HepG2 (cell line): ENCODE results near the gene NDUFB6. TPM values are rescaled to one million over a fixed set of nuclear protein-coding genes. Genes with fewer than 3 reads are reported as not detected.

Experiments
- ADNP ChIP-seq: sonication (generic); formaldehyde crosslinking; IDR thresholded peaks from 2 replicates; pipeline ENCODE4 v1.4.0; 2020; ENCODE audit warnings: missing genetic modification reagents
- AKAP8 ChIP-seq: sonication (generic); formaldehyde crosslinking; IDR thresholded peaks from 2 replicates; pipeline ENCODE4 v1.5.1; 2020; ENCODE audit warnings: mild to moderate bottlenecking, missing genetic modification reagents
- FOXJ3 ChIP-seq: sonication (generic); formaldehyde crosslinking; IDR thresholded peaks from 2 replicates; pipeline ENCODE4 v1.4.0; 2020; ENCODE audit warnings: missing genetic modification reagents, mild to moderate bottlenecking, borderline replicate concordance
- HDAC1 ChIP-seq: sonication (generic); formaldehyde crosslinking; IDR thresholded peaks from 2 replicates; pipeline ENCODE4 v1.5.1; 2020; ENCODE audit warnings: mild to moderate bottlenecking, missing genetic modification reagents
- HNF4A ChIP-seq: sonication (generic); formaldehyde crosslinking; IDR thresholded peaks from 2 replicates; pipeline ENCODE4 v1.4.0; 2020; ENCODE audit warnings: missing genetic modification reagents
- HNRNPH1 ChIP-seq: fragments of 200-400 bp; formaldehyde crosslinking; optimal IDR thresholded peaks from 2 replicates; pipeline ENCODE3; 2017; ENCODE audit warnings: mild to moderate bottlenecking, low read depth, low read length
- HNRNPK ChIP-seq: fragments of 200-400 bp; formaldehyde crosslinking; IDR thresholded peaks from 2 replicates; pipeline ENCODE4 v1.6.1; 2018; ENCODE audit warnings: low read length, low read depth, moderate library complexity, mild to moderate bottlenecking; ENCODE audit not compliant: poor library complexity, severe bottlenecking
- KLF15 ChIP-seq: sonication (generic); formaldehyde crosslinking; IDR thresholded peaks from 2 replicates; pipeline ENCODE4 v1.8.1; 2023; ENCODE audit warnings: borderline replicate concordance, mild to moderate bottlenecking, inconsistent platforms, missing genetic modification reagents, mixed read lengths
- MZF1 ChIP-seq: sonication (generic); formaldehyde crosslinking; IDR thresholded peaks from 2 replicates; pipeline ENCODE4 v1.8.1; 2023; ENCODE audit warnings: mild to moderate bottlenecking, missing genetic modification reagents, borderline replicate concordance
- PCBP1 ChIP-seq: fragments of 200-400 bp; formaldehyde crosslinking; IDR thresholded peaks from 2 replicates; pipeline ENCODE4 v1.6.1; 2017; ENCODE audit warnings: mild to moderate bottlenecking, low read depth, low read length, borderline replicate concordance
- RAD21 ChIP-seq: fragments of 450-650 bp; formaldehyde crosslinking; IDR thresholded peaks from 2 replicates; pipeline ENCODE4 v1.5.0; 2020; ENCODE audit warnings: mild to moderate bottlenecking
- SALL1 ChIP-seq: sonication (generic); formaldehyde crosslinking; IDR thresholded peaks from 2 replicates; pipeline ENCODE4 v1.8.0; 2022; ENCODE audit warnings: mild to moderate bottlenecking, missing genetic modification reagents
- SIX1 ChIP-seq: sonication (generic); formaldehyde crosslinking; IDR thresholded peaks from 2 replicates; pipeline ENCODE4 v1.4.0; 2020; ENCODE audit warnings: missing genetic modification reagents, borderline replicate concordance
- SNRNP70 ChIP-seq: fragments of 200-400 bp; formaldehyde crosslinking; IDR thresholded peaks from 2 replicates; pipeline ENCODE4 v1.6.1; 2017; ENCODE audit warnings: mild to moderate bottlenecking, low read depth, low read length, moderate library complexity
- SOX13 ChIP-seq, 3 experiments: fragments of 450-650 bp in 1 of 3; sonication (generic) in 1 of 3; formaldehyde crosslinking in 1 of 3; IDR thresholded peaks in 2 of 3; conservative IDR thresholded peaks in 1 of 3; 2 replicates each; pipeline versions ENCODE4 v1.5.0 to v1.6.1; 2016 to 2020; ENCODE audit warnings: antibody characterized with exemption in 1 of 3, mild to moderate bottlenecking in 1 of 3, missing compliant biosample characterization in 1 of 3, missing genetic modification reagents in 1 of 3, moderate library complexity in 1 of 3
- SP2 ChIP-seq: sonication (generic); formaldehyde crosslinking; IDR thresholded peaks from 2 replicates; pipeline ENCODE4 v1.5.1; 2020; ENCODE audit warnings: mild to moderate bottlenecking, missing genetic modification reagents
- SRF ChIP-seq: IDR thresholded peaks from 2 replicates; pipeline ENCODE4 v1.6.1; 2011; ENCODE audit warnings: mild to moderate bottlenecking, low read depth, low read length, moderate library complexity
- SUZ12 ChIP-seq: fragments of 150-350 bp; IDR thresholded peaks from 2 replicates; pipeline ENCODE4 v1.6.1; 2014; ENCODE audit warnings: low read depth, low read length
- TEAD2 ChIP-seq: sonication (generic); formaldehyde crosslinking; IDR thresholded peaks from 2 replicates; pipeline ENCODE4 v1.9.0; 2021; ENCODE audit warnings: missing genetic modification reagents
- U2AF1 ChIP-seq: fragments of 200-400 bp; formaldehyde crosslinking; optimal IDR thresholded peaks from 2 replicates; pipeline ENCODE3; 2017; ENCODE audit warnings: mild to moderate bottlenecking, low read depth, low read length
- ZMYM2 ChIP-seq: sonication (generic); formaldehyde crosslinking; IDR thresholded peaks from 2 replicates; pipeline ENCODE4 v1.8.0; 2022; ENCODE audit warnings: mild to moderate bottlenecking, missing genetic modification reagents
- ZNF180 ChIP-seq: sonication (generic); formaldehyde crosslinking; IDR thresholded peaks from 2 replicates; pipeline ENCODE4 v1.4.0; 2020; ENCODE audit warnings: low read depth, missing genetic modification reagents, borderline replicate concordance
- ZNF577 ChIP-seq: sonication (generic); formaldehyde crosslinking; IDR thresholded peaks from 2 replicates; pipeline ENCODE4 v1.4.0; 2020; ENCODE audit warnings: mild to moderate bottlenecking, low read depth, missing genetic modification reagents, borderline replicate concordance
- ZNF589 ChIP-seq: sonication (generic); formaldehyde crosslinking; conservative IDR thresholded peaks from 2 replicates; pipeline ENCODE4 v1.8.0; 2022; ENCODE audit warnings: mild to moderate bottlenecking, moderate library complexity, missing genetic modification reagents
- ZNF652 ChIP-seq: IDR thresholded peaks from 2 replicates; pipeline ENCODE4 v1.6.1; 2016; ENCODE audit warnings: low read depth, borderline replicate concordance
- ZNF75D ChIP-seq: sonication (generic); formaldehyde crosslinking; IDR thresholded peaks from 2 replicates; pipeline ENCODE4 v1.8.1; 2023; ENCODE audit warnings: missing genetic modification reagents, mild to moderate bottlenecking, borderline replicate concordance
- ZNF841 ChIP-seq: sonication (generic); formaldehyde crosslinking; IDR thresholded peaks from 2 replicates; pipeline ENCODE4 v1.8.1; 2023; ENCODE audit warnings: missing genetic modification reagents, borderline replicate concordance
- polyA plus RNA-seq, 8 experiments: library from polyadenylated mRNA; depleted of rRNA in 3 of 8; stranded (reverse) in 7 of 8; unstranded in 1 of 8; fragments of >200 nt; fragmentation: Illumina TruSeq in 4 of 8; extraction: Trizol in 4 of 8; gene quantifications; 2 replicates each; pipeline versions ENCODE4 v1.2.1 to v1.2.3, GENCODE V29; 2011 to 2016; ENCODE audit warnings: low read depth in 4 of 8, missing spikeins in 1 of 8, mixed read lengths in 1 of 8; ENCODE audit not compliant: insufficient read depth in 1 of 8
- total RNA-seq, 5 experiments: library from RNA; depleted of rRNA; stranded (reverse); fragments of >200 nt; fragmentation: Illumina TruSeq; extraction: Trizol; gene quantifications; 2 replicates each; pipeline ENCODE4 v1.2.3, GENCODE V29; 2016; ENCODE audit warnings: low read depth in 1 of 5
- TF ChIP-seq, protein P1 (sequence below): sonication (generic); formaldehyde crosslinking; IDR thresholded peaks from 2 replicates; pipeline ENCODE4 v1.5.1; 2020; ENCODE audit warnings: missing genetic modification reagents, mild to moderate bottlenecking, borderline replicate concordance
- TF ChIP-seq, protein P2 (sequence below): IDR thresholded peaks from 2 replicates; pipeline ENCODE4 v1.6.1; 2016; ENCODE audit warnings: missing biosample characterization, missing genetic modification reagents, low read depth

The NDUFB6 gene
- total and polyA plus RNA-seq, 2 of the 13 experiments (the other 11 are each of a cell fraction or from before 2014, with no cell fraction given): 31.2 to 81.9 TPM

DNA sequence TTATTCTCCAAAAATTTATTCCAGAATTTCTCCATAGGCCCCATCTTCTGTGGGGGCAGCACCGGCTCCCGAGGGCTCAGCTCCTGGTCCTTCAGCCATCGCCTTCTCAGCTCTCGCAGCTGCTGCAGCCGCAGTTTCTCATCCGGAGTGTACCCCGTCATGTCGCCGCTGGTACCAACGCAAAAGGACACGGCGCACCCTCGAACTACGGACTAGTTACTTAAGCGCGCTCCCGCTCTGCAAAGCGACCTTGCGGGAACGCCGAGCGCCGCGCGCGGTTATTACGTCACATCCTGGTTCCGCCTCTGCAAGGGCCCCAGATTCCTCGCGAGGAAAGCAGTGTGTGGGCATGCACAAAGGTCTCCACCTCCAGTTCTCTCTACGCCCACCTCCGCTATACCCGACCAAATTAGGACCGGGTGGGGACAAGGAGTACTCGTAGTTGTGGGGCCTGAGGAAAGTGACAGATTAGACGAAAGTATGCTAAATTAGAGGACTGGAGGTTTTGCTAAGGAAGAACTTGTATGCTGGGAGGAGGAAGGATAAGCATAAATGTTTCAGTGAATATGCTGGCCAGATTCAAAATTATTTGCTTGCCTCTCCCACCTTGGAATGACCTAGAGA is at the start of gene NDUFB6 (continued):
- TF ChIP-seq, protein P1, sequence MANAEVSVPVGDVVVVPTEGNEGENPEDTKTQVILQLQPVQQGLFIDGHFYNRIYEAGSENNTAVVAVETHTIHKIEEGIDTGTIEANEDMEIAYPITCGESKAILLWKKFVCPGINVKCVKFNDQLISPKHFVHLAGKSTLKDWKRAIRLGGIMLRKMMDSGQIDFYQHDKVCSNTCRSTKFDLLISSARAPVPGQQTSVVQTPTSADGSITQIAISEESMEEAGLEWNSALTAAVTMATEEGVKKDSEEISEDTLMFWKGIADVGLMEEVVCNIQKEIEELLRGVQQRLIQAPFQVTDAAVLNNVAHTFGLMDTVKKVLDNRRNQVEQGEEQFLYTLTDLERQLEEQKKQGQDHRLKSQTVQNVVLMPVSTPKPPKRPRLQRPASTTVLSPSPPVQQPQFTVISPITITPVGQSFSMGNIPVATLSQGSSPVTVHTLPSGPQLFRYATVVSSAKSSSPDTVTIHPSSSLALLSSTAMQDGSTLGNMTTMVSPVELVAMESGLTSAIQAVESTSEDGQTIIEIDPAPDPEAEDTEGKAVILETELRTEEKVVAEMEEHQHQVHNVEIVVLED (CRISPR knock-in tag): peak; percentile 86
- TF ChIP-seq ZMYM2 (CRISPR knock-in tag) (no peak), HNRNPK (no peak), ADNP (CRISPR knock-in tag) (no peak), SALL1 (peak; percentile 83), HNRNPH1 (no peak), SUZ12 (no peak), ZNF577 (CRISPR knock-in tag) (no peak), ZNF841 (CRISPR knock-in tag) (no peak), TEAD2 (no peak), SNRNP70 (no peak), AKAP8 (CRISPR knock-in tag) (no peak), ZNF652 (CRISPR knock-in tag) (0 out of 2 replicates have a peak, but pooled peaks have one; percentile 8), HDAC1 (CRISPR knock-in tag) (peak; percentile 88), U2AF1 (no peak), ZNF75D (no peak), KLF15 (CRISPR knock-in tag) (no peak), MZF1 (CRISPR knock-in tag) (no peak), FOXJ3 (no peak), RAD21 (0 out of 2 replicates have a peak, but pooled peaks have one; percentile 21), HNF4A (CRISPR knock-in tag) (peak; percentile 66), SP2 (CRISPR knock-in tag) (peak; percentile 79), SIX1 (CRISPR knock-in tag) (no peak), ZNF180 (CRISPR knock-in tag) (no peak), PCBP1 (no peak; the same call in 1 of the 2 replicates), SOX13 (IDR thresholded peaks at IDR 0.05) (no peak), SOX13 (CRISPR knock-in tag; conservative IDR thresholded peaks at IDR 0.05 in 1 of 2, IDR thresholded peaks at IDR 0.05 in 1 of 2) (no peak), ZNF589 (CRISPR knock-in tag) (no peak), SRF (peak; percentile 64)
- TF ChIP-seq, protein P2, sequence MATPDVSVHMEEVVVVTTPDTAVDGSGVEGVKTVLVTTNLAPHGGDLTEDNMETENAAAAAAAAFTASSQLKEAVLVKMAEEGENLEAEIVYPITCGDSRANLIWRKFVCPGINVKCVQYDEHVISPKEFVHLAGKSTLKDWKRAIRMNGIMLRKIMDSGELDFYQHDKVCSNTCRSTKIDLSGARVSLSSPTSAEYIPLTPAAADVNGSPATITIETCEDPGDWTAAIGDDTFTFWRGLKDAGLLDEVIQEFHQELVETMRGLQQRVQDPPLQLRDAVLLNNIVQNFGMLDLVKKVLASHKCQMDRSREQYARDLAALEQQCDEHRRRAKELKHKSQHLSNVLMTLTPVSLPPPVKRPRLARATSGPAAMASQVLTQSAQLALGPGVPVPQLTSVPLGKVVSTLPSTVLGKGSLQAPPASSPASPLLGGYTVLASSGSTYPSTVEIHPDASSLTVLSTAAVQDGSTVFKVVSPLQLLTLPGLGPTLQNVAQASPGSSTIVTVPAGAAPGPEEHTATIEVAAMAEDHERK: peak; percentile 60; the same call in 1 of the 2 replicates
